Gastrocnemius medialis (tissue), 4 donors: ENCODE results near the gene CCDC85C.

ENCODE experiments used
- POLR2A ChIP-seq, 2 donors: fragments of 450-650 bp; IDR thresholded peaks; one replicate each; pipeline ENCODE4 v1.6.1; 2017; ENCODE audit warnings: antibody characterized with exemption in 2 of 2, mild to moderate bottlenecking in 2 of 2, moderate library complexity in 2 of 2
- TF ChIP-seq, protein P1 (sequence below), 5 experiments: fragments of 450-650 bp in 3 of 5; fragments of 200-600 bp in 2 of 5; sonication (generic) in 2 of 5; IDR thresholded peaks in 4 of 5; conservative IDR thresholded peaks in 1 of 5; 1 replicate in 4 of 5; 2 replicates in 1 of 5; pipeline ENCODE4 v1.5.1; 2016 to 2019; ENCODE audit warnings: antibody characterized with exemption in 5 of 5, mild to moderate bottlenecking in 3 of 5, moderate library complexity in 3 of 5

DNA sequence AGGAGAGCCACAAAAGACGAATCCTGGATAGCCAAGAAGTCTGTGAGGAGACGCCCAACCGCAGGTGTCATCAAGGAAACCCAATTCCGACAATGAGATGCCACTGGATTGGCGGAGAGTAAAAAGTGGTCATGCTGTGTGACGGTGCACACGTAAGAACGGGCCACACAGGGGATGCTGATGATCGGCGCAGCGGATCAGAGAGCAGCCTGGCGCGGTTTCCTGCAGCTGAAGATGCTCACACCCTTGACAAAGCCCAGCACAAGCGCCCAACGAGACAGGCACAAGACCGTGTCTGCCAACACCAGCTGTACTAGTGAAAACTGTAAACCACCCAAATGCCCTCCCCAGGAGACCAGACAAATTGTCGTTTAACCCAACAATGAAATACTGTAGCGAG is 55.8 kb downstream of the CCDC85C start:
- no peak for TF ChIP-seq POLR2A (IDR thresholded peaks at IDR 0.05)
- TF ChIP-seq, protein P1, sequence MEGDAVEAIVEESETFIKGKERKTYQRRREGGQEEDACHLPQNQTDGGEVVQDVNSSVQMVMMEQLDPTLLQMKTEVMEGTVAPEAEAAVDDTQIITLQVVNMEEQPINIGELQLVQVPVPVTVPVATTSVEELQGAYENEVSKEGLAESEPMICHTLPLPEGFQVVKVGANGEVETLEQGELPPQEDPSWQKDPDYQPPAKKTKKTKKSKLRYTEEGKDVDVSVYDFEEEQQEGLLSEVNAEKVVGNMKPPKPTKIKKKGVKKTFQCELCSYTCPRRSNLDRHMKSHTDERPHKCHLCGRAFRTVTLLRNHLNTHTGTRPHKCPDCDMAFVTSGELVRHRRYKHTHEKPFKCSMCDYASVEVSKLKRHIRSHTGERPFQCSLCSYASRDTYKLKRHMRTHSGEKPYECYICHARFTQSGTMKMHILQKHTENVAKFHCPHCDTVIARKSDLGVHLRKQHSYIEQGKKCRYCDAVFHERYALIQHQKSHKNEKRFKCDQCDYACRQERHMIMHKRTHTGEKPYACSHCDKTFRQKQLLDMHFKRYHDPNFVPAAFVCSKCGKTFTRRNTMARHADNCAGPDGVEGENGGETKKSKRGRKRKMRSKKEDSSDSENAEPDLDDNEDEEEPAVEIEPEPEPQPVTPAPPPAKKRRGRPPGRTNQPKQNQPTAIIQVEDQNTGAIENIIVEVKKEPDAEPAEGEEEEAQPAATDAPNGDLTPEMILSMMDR (IDR thresholded peaks at IDR 0.05 in 4 of 5, conservative IDR thresholded peaks at IDR 0.05 in 1 of 5), result no peak
